ENCODE data around the gene AIRE. TPM values are rescaled to one million over a fixed set of nuclear protein-coding genes. Genes with fewer than 3 reads are reported as not detected.

The AIRE gene
- total RNA-seq, 4 donors from 2014 or later: not detected

- no peak overlapping the region for H3K27ac ChIP-seq (replicated peaks in 1 of 4)
- TF ChIP-seq CTCF (IDR thresholded peaks at IDR 0.05): no peak
- TF ChIP-seq EP300 (IDR thresholded peaks at IDR 0.05): no peak
- no peak for TF ChIP-seq POLR2AphosphoS5 (IDR thresholded peaks at IDR 0.05)
- no peak for TF ChIP-seq POLR2A (IDR thresholded peaks at IDR 0.05; ENCODE audit: low read depth)
- H3K36me3 ChIP-seq: no peaks in the 10 kb centered on the region
- no peak overlapping the region for H3K4me3 ChIP-seq
- peaks cover 50 to 73% (median 63%) of the 10 kb centered on the region in 4 donors for H3K4me1 ChIP-seq
- H3K9me3 ChIP-seq: no peaks in the 10 kb centered on the region
- WGBS: 78% methylated on average over 2 of the region's 2 CpGs
- intact Hi-C loops (cut with DNase I): loop anchor here (2.0 to 5.0 kb wide), 2 partner anchors 38 to 286 kb away; partner anchors contain the start of gene TRAPPC10
- H3K27me3 ChIP-seq: peaks cover 0 to 39% (median 0%) of the 10 kb centered on the region in 4 donors
- no peak for DNase-seq (ENCODE audit: extremely low spot score)
Measured at GRCh38 chr21:44298301-44298700, 12.6 kb downstream of the AIRE start.

GRCh38 chr21:44299085-44299457, 13.4 kb downstream of the AIRE start:
- H3K4me3 ChIP-seq: peak overlapping the region; percentile 93 to 98 (median 96)
- WGBS: 26% methylated on average over 10 of the region's 10 CpGs
- TF ChIP-seq CTCF (IDR thresholded peaks at IDR 0.05) (no peak), POLR2AphosphoS5 (IDR thresholded peaks at IDR 0.05) (no peak), EP300 (IDR thresholded peaks at IDR 0.05) (no peak), POLR2A (IDR thresholded peaks at IDR 0.05; ENCODE audit: low read depth) (no peak)
- peak overlapping the region; percentile 89 to 93 (median 93) for H3K27ac ChIP-seq (replicated peaks in 1 of 4)
- peaks cover 58 to 81% (median 70%) of the 10 kb centered on the region in 4 donors for H3K4me1 ChIP-seq
- H3K9me3 ChIP-seq: no peaks in the 10 kb centered on the region
- no peak for DNase-seq (ENCODE audit: extremely low spot score)
- peaks cover 0 to 31% (median 0%) of the 10 kb centered on the region in 4 donors for H3K27me3 ChIP-seq
- intact Hi-C loops (cut with DNase I): loop anchor here (2.0 to 5.0 kb wide), 2 partner anchors 38 to 287 kb away; partner anchors contain the start of gene TRAPPC10
- no peaks in the 10 kb centered on the region for H3K36me3 ChIP-seq

GRCh38 chr21:44299458-44300261, 14.0 kb downstream of the AIRE start, which contains the start of gene PFKL:
TSS of gene PFKL (plus strand) at chr21:44300053. CDS start at chr21:44300106, 53 bp downstream.
- no peak for DNase-seq (ENCODE audit: extremely low spot score)
- Histone ChIP-seq H3K9me3 (no peaks in the 10 kb centered on the region), H3K4me1 (peaks cover 59 to 81% (median 70%) of the 10 kb centered on the region in 4 donors), H3K36me3 (no peaks in the 10 kb centered on the region), H3K27me3 (peaks cover 0 to 25% (median 0%) of the 10 kb centered on the region in 4 donors), H3K27ac (replicated peaks in 1 of 4) (peak within 1 kb of the TSS; percentile 89 to 93 (median 93)), H3K4me3 (peak within 1 kb of the TSS; percentile 93 to 98 (median 96))
- TF ChIP-seq EP300 (IDR thresholded peaks at IDR 0.05): no peak
- TF ChIP-seq POLR2AphosphoS5 (IDR thresholded peaks at IDR 0.05): peak; percentile 12 to 62
- intact Hi-C loops (cut with DNase I): loop anchor here (2.0 to 5.0 kb wide), 2 partner anchors 37 to 287 kb away; partner anchors contain the start of gene TRAPPC10
- 2% methylated on average over 9 of the region's 94 CpGs for WGBS

GRCh38 chr21:44300262-44300959, 14.7 kb downstream of the AIRE start:
- Histone ChIP-seq H3K27ac (replicated peaks in 1 of 4) (peak overlapping the region; percentile 89 to 93 (median 93)), H3K4me3 (peak overlapping the region; percentile 93 to 98 (median 96)), H3K36me3 (no peaks in the 10 kb centered on the region), H3K4me1 (peaks cover 61 to 82% (median 70%) of the 10 kb centered on the region in 4 donors), H3K9me3 (no peaks in the 10 kb centered on the region), H3K27me3 (peaks cover 0 to 18% (median 0%) of the 10 kb centered on the region in 4 donors)
- intact Hi-C loops (cut with DNase I): no loop called here
- DNase-seq (ENCODE audit: extremely low spot score): peak; percentile 95
- WGBS: 4% methylated on average over 5 of the region's 67 CpGs
- TF ChIP-seq POLR2A (IDR thresholded peaks at IDR 0.05; ENCODE audit: low read depth) (no peak), POLR2AphosphoS5 (IDR thresholded peaks at IDR 0.05) (peak; percentile 34 to 70)

- TF ChIP-seq POLR2A (IDR thresholded peaks at IDR 0.05; ENCODE audit: low read depth) (no peak), CTCF (IDR thresholded peaks at IDR 0.05) (no peak), EP300 (IDR thresholded peaks at IDR 0.05) (no peak), POLR2AphosphoS5 (IDR thresholded peaks at IDR 0.05) (no peak)
- no peaks in the 10 kb centered on the region for H3K9me3 ChIP-seq
- DNase-seq (ENCODE audit: extremely low spot score): no peak
- peak overlapping the region; percentile 89 to 93 (median 93) for H3K27ac ChIP-seq (replicated peaks in 1 of 4)
- H3K36me3 ChIP-seq: peaks cover 0 to 3% (median 0%) of the 10 kb centered on the region in 4 donors
- H3K4me1 ChIP-seq: peaks cover 66 to 85% (median 77%) of the 10 kb centered on the region in 4 donors
- intact Hi-C loops (cut with DNase I): no loop called here
- 71% methylated on average over 13 of the region's 13 CpGs for WGBS
- H3K27me3 ChIP-seq: peaks cover 0 to 10% (median 0%) of the 10 kb centered on the region in 4 donors
- H3K4me3 ChIP-seq: peak overlapping the region; percentile 93 to 98 (median 96)
Measured at GRCh38 chr21:44301141-44301540, 15.5 kb downstream of the AIRE start.
